Measurements from ENCODE around the gene GTF3C2. TPM values are rescaled to one million over a fixed set of nuclear protein-coding genes. Genes with fewer than 3 reads are reported as not detected.
"Not testable (repeated sequence)": the region's sequence is repeated elsewhere in the genome, so short reads cannot be mapped to it uniquely, and the experiment has no call there.

Gene GTF3C2
- total RNA-seq, 1 donor from 2014 or later, result 86.6 TPM

DNA sequence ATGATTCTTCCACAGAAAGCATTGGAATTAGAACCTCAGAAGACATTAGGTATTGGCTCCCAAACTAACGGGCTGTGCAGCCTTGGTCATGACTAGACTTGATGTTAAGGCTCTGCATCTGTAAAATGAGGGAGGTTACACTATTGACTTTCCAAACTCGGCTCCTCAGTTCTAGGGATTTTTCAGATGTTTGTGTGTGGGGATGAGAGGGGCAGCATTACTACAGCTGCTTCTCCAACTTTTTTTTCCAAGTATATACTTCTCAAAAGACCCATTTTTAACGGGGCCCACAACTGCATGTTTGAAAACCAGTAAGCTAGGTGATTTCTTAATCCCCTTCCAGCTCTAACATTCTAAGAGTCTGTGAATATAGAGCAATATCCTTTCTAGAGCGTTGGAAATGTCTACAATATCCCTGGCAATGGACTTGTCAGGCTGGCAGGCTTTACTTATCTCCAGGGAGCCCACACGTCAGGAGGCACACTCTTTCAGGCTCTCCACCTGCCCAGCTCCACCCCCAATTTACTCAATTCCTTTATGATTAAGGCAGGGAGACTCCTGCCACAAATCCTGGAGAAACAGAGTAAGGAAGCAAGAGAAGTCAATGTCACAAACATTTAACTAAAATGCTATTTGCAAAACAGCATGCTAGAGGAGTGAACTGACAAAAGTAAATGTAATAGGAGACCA lies 32.8 kb downstream of the GTF3C2 start:
- peaks cover 32% of the 10 kb centered on the region for H3K4me1 Mint-ChIP-seq (ENCODE audit: low read depth)

DNA sequence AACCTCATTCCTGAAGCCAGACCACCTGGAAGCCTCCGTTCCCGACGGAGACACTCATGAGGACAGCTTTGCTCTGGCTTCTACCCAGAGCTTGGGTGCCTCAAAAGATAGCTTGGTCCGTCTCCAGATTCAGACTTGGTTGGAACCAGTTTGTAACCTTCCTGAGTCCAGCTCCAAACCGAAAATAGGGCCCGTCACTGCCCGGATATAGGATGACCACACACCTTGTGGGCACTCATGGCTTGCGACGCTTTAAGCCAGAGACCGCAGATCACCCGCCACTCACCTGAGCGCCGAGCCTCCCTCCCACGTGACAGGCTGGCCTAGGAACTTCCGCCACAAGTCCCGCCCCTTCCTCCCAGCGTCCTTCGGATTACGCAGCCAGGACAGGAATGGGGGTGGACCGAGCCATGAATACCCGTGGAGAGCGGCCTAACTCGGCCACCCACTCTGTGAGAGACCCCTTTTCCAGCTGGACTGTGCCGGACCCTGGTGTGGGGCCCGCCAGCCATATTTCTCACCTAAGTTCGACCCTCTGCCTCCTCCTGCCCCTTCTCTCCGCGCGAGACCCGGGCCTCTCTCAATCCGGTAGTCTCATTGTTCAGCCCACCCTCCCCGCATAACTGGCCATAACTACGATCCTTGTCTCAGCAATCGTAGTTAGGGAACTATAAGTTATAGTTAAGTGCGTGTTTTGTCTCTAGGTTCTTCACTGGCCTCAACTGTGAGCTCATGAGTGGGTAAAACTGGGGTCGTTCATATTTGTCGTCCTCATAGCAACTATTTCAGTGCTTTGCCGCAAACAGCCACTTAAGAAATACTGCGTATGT lies 33.6 kb downstream of the GTF3C2 start, which contains the start of gene MPV17:
TSS of gene MPV17 (minus strand) at position 332 of the 830 bp plus-strand sequence. CDS start 580 bp downstream, outside the sequence.
- H3K4me3 Mint-ChIP-seq, result peak within 1 kb of the TSS; percentile 99
- no peaks in the 10 kb centered on the region for H3K9me3 Mint-ChIP-seq
- intact Hi-C loops (cut with micrococcal nuclease), result loop anchor here (1.0 to 5.0 kb wide), 14 partner anchors 14 to 976 kb away; partner anchors contain the start of genes ADGRF3, AGBL5, ATRAID and CAD
- peaks cover 30% of the 10 kb centered on the region for H3K36me3 Mint-ChIP-seq (ENCODE audit: low read depth)
- peak within 1 kb of the TSS; percentile 88 for H3K27ac Mint-ChIP-seq
- peaks cover 32% of the 10 kb centered on the region for H3K4me1 Mint-ChIP-seq (ENCODE audit: low read depth)
- peak; percentile 84 for DNase-seq (ENCODE audit: low spot score)
- H3K27me3 Mint-ChIP-seq (ENCODE audit: insufficient read depth), result no peaks in the 10 kb centered on the region

More for the DNA sequence above, 32.8 kb downstream of the GTF3C2 start:
- H3K27ac Mint-ChIP-seq, result peak overlapping the region; percentile 88
- intact Hi-C loops (cut with micrococcal nuclease), result loop anchor here (1.0 to 5.0 kb wide), 14 partner anchors 15 to 976 kb away; partner anchors contain the start of genes ADGRF3, AGBL5, ATRAID and CAD
- no peak for DNase-seq (ENCODE audit: low spot score)
- no peaks in the 10 kb centered on the region for H3K27me3 Mint-ChIP-seq (ENCODE audit: insufficient read depth)
- peaks cover 37% of the 10 kb centered on the region for H3K36me3 Mint-ChIP-seq (ENCODE audit: low read depth)
- H3K9me3 Mint-ChIP-seq, result no peaks in the 10 kb centered on the region
- H3K4me3 Mint-ChIP-seq, result peak overlapping the region; percentile 99

DNA sequence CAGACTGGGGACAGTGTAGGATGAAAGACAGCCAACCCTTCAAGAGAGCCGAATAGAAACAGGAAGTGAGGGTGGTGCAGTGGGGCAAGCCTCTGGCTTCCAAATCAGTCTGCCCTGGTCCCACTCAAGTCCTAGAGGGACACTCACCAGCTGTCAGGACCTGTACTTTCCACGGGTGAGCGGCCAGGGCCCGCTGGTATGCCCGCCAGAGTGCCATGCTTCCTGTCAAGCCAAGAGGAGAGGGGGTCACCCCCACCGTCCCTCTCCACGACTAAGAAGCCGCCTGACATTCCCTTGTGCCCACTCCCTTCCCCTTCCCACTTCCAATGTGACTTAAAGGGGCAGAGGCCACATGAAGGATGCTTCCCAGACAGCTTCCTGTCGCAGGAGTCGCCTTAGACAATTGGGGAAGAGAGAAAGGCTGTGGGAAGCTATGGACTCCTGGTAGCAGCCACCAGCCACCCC lies 34.2 kb downstream of the GTF3C2 start:
- DNase-seq (ENCODE audit: low spot score), result no peak
- Mint-ChIP-seq H3K36me3 (ENCODE audit: low read depth) (peaks cover 25% of the 10 kb centered on the region), H3K27me3 (ENCODE audit: insufficient read depth) (no peaks in the 10 kb centered on the region), H3K9me3 (no peaks in the 10 kb centered on the region), H3K27ac (peak overlapping the region; percentile 88), H3K4me1 (ENCODE audit: low read depth) (peaks cover 32% of the 10 kb centered on the region), H3K4me3 (peak overlapping the region; percentile 99)
- intact Hi-C loops (cut with micrococcal nuclease), result loop anchor here (2.0 to 5.0 kb wide), 6 partner anchors 14 to 975 kb away; partner anchors contain the start of genes ADGRF3, ATRAID, SELENOI and SLC30A3

- Mint-ChIP-seq H3K36me3 (ENCODE audit: low read depth) (peaks cover 14% of the 10 kb centered on the region), H3K4me1 (ENCODE audit: low read depth) (peaks cover 32% of the 10 kb centered on the region), H3K4me3 (peak overlapping the region; percentile 99), H3K27ac (no peak overlapping the region), H3K9me3 (no peaks in the 10 kb centered on the region), H3K27me3 (ENCODE audit: insufficient read depth) (no peaks in the 10 kb centered on the region)
- DNase-seq (ENCODE audit: low spot score), result no peak
- intact Hi-C loops (cut with micrococcal nuclease), result loop anchor here (5.0 kb wide), 1 partner anchor 974 kb away; the partner anchor contains the start of genes ADGRF3 and SELENOI
These were observed 35.5 kb downstream of the GTF3C2 start for GRCh38 chr2:27320958-27321543.

GRCh38 chr2:27319839-27320238 lies 36.7 kb downstream of the GTF3C2 start:
- DNase-seq (ENCODE audit: low spot score); H3K27me3 Mint-ChIP-seq (ENCODE audit: insufficient read depth); H3K4me3 Mint-ChIP-seq; H3K36me3 Mint-ChIP-seq (ENCODE audit: low read depth); H3K27ac Mint-ChIP-seq; H3K9me3 Mint-ChIP-seq: not testable (repeated sequence)
- intact Hi-C loops (cut with micrococcal nuclease), result loop anchor here (5.0 kb wide), 1 partner anchor 973 kb away; the partner anchor contains the start of genes ADGRF3 and SELENOI
- H3K4me1 Mint-ChIP-seq (ENCODE audit: low read depth), result peaks cover 32% of the 10 kb centered on the region

DNA sequence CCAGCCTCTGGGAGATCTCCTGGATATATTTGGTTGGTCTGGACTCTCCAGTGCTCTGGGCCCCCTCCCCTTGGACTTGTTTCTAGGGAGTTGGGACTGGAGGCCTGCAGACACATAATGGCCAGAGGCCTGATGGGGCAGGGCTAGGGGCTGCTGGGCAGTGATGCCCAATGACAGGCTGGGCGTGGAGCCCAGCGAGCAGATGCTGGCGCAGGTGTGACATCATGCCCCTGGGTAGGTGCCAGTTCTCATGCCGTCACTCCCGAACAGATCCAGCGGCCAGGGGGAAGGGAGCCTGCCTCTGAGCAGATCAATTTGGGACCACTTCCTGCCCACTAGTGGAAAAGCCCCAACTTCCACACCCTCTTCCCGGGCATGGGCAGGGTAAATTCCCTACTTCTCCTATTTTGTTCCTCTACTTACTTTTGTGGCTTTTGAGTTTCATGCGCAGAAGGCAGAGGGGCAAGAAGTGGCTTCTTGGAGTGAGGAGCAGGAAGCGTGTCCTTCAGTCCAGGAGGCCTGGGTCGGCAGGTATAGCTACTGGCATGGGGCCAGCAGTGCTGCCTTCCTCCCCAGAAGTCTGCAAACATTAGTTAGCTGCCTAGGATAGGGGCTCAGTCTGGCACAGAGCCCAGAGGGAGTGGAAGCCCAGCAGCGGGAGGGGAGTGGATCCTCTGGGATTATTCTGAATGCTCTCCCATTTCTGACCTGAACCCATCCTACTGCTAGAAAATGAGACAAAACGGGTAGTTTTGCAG lies 39.7 kb downstream of the GTF3C2 start:
- intact Hi-C loops (cut with micrococcal nuclease), result no loop called here
- no peak overlapping the region for H3K27ac Mint-ChIP-seq
- no peak for DNase-seq (ENCODE audit: low spot score)
- peaks cover 10% of the 10 kb centered on the region for H3K4me1 Mint-ChIP-seq (ENCODE audit: low read depth)
- no peaks in the 10 kb centered on the region for H3K9me3 Mint-ChIP-seq
- no peaks in the 10 kb centered on the region for H3K27me3 Mint-ChIP-seq (ENCODE audit: insufficient read depth)
- peaks cover 5% of the 10 kb centered on the region for H3K36me3 Mint-ChIP-seq (ENCODE audit: low read depth)
- H3K4me3 Mint-ChIP-seq, result no peak overlapping the region

- Mint-ChIP-seq H3K36me3 (ENCODE audit: low read depth) (peaks cover 4% of the 10 kb centered on the region), H3K27ac (no peak overlapping the region), H3K4me1 (ENCODE audit: low read depth) (no peaks in the 10 kb centered on the region), H3K27me3 (ENCODE audit: insufficient read depth) (no peaks in the 10 kb centered on the region), H3K4me3 (no peak overlapping the region), H3K9me3 (no peaks in the 10 kb centered on the region)
- intact Hi-C loops (cut with micrococcal nuclease), result no loop called here
- DNase-seq (ENCODE audit: low spot score), result no peak
These were observed 41.4 kb downstream of the GTF3C2 start for GRCh38 chr2:27315122-27315521.

DNA sequence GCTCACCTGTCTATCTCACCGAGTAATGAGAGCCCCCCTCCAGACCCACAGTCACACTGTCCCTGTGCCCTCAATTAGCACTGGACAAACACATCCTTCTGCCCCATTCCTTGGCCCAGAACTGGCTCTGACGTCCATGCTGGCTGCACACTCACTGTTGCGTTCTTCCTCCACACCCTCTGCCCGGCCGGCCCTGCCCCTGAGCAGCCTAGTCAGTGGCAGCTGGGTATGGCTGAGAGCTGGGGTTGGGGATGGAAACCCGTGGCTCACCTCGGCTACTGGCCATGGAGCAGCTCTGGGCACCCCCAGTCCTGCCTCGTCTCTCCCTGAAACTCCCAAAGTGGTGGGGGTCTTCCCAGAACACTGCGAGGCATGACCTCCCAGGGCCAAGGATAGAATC lies 41.9 kb downstream of the GTF3C2 start:
- H3K9me3 Mint-ChIP-seq, result no peaks in the 10 kb centered on the region
- peaks cover 6% of the 10 kb centered on the region for H3K36me3 Mint-ChIP-seq (ENCODE audit: low read depth)
- H3K4me3 Mint-ChIP-seq, result no peak overlapping the region
- H3K4me1 Mint-ChIP-seq (ENCODE audit: low read depth), result no peaks in the 10 kb centered on the region
- no peaks in the 10 kb centered on the region for H3K27me3 Mint-ChIP-seq (ENCODE audit: insufficient read depth)
- no peak overlapping the region for H3K27ac Mint-ChIP-seq
- intact Hi-C loops (cut with micrococcal nuclease), result no loop called here
- DNase-seq (ENCODE audit: low spot score), result no peak

GRCh38 chr2:27313882-27314645 lies 42.5 kb downstream of the GTF3C2 start:
- H3K4me3 Mint-ChIP-seq, result no peak overlapping the region
- H3K27me3 Mint-ChIP-seq (ENCODE audit: insufficient read depth), result no peaks in the 10 kb centered on the region
- no peaks in the 10 kb centered on the region for H3K9me3 Mint-ChIP-seq
- no peak for DNase-seq (ENCODE audit: low spot score)
- intact Hi-C loops (cut with micrococcal nuclease), result no loop called here
- H3K36me3 Mint-ChIP-seq (ENCODE audit: low read depth), result peaks cover 10% of the 10 kb centered on the region
- H3K4me1 Mint-ChIP-seq (ENCODE audit: low read depth), result no peaks in the 10 kb centered on the region
- H3K27ac Mint-ChIP-seq, result no peak overlapping the region

DNA sequence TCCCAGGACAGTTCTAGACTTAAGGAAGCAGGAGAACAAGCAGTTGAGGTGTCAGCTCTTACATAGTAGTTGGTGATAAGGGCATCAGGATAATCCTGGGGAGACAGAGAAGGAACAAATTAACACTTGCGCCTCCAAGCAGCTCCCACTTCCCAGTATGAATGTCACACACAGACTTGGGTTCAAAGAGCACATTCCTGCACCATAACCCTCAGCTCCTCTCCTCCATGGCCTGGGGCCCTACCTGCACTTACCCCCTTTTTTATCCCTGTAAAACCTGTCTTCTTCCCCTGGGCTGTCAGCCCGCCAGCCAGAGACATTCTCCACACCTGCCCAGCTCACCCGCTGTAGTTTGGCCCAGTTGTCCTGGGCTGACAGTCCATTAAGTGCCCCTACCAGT lies 44.4 kb downstream of the GTF3C2 start:
- Mint-ChIP-seq H3K36me3 (ENCODE audit: low read depth) (peaks cover 10% of the 10 kb centered on the region), H3K9me3 (no peaks in the 10 kb centered on the region), H3K4me1 (ENCODE audit: low read depth) (no peaks in the 10 kb centered on the region), H3K27ac (no peak overlapping the region), H3K27me3 (ENCODE audit: insufficient read depth) (peaks cover 2% of the 10 kb centered on the region), H3K4me3 (no peak overlapping the region)
- no peak for DNase-seq (ENCODE audit: low spot score)
- intact Hi-C loops (cut with micrococcal nuclease), result no loop called here

- Mint-ChIP-seq H3K4me1 (ENCODE audit: low read depth) (no peaks in the 10 kb centered on the region), H3K9me3 (no peaks in the 10 kb centered on the region), H3K36me3 (ENCODE audit: low read depth) (peaks cover 10% of the 10 kb centered on the region), H3K27me3 (ENCODE audit: insufficient read depth) (peaks cover 13% of the 10 kb centered on the region), H3K4me3 (no peak overlapping the region), H3K27ac (no peak overlapping the region)
- intact Hi-C loops (cut with micrococcal nuclease), result loop anchor here (2.0 kb wide), 1 partner anchor 13 kb away; the partner anchor contains the start of gene MPV17
- DNase-seq (ENCODE audit: low spot score), result no peak
These were observed 46.9 kb downstream of the GTF3C2 start for GRCh38 chr2:27309651-27310050.

All from activated T-helper 1 cell treated with anti-CD3 and anti-CD28 coated beads, Interleukin-12 subunit alpha, Interleukin-12 subunit beta, Interleukin-2, Interleukin-4 antibody, amounts not matched to agents 30 ng/mL and 10 ng/mL and 1 ng/mL, durations not matched to agents 14 hours and 24 hours and 36 hours (primary cell).